NCI-H460 (cell line): Measurements from ENCODE around the gene SNX2. TPM values are rescaled to one million over a fixed set of nuclear protein-coding genes. Genes with fewer than 3 reads are reported as not detected.
"Not testable (repeated sequence)": the region's sequence is repeated elsewhere in the genome, so short reads cannot be mapped to it uniquely, and the experiment has no call there.

Experiments used
- DNase-seq: peaks from one replicate; pipeline ENCODE4 v3.0.0-alpha.2; 2016; ENCODE audit warnings: low read depth; ENCODE audit errors: extremely low read depth
- polyA plus RNA-seq: library from polyadenylated mRNA; depleted of rRNA; stranded (reverse); fragments of >200 nt; gene quantifications from 2 replicates; pipeline ENCODE4 v1.2.3, GENCODE V29; 2014; cell fraction: nucleus; rRNA removed
- total RNA-seq: library from RNA; depleted of rRNA; stranded (reverse); fragments of >200 nt; shearing (Covaris generic); gene quantifications from 2 replicates; pipeline ENCODE4 v1.2.3, GENCODE V29; 2014; rRNA removed

SNX2 gene
- total RNA-seq = 37.6 TPM in 2 replicates
- polyA plus RNA-seq = 17.6 and 37.2 TPM in 2 replicates

- DNase-seq = peak; percentile 80
Observed at GRCh38 chr5:122774861-122775549, at the start of gene SNX2. TSS of gene SNX2 (plus strand) at chr5:122775080. CDS start at chr5:122775104, 24 bp downstream.

- DNase-seq = no peak
Observed at GRCh38 chr5:122727112-122727541, 47.8 kb upstream of the SNX2 start.

DNA sequence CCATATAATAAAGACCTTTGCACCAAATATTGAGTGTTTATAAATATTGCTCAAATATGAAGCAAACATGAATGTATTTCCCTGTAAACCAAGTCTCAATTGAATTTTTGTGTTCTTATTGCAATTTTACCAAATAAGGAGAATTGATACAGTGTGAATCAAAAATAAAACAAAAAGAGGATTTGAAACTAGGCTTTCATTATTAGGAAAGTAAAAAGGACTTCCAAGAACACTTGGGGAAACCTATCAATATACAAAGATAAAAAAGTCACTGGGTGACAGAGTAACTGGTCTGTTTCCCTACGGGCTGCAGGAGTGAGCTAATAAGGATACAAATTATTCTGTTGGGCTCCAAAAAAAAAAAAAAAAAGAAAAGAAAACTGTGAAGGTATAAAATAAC, 44.8 kb upstream of the SNX2 start:
- DNase-seq = no peak

GRCh38 chr5:122730456-122730855, 44.4 kb upstream of the SNX2 start:
- DNase-seq = no peak

DNA sequence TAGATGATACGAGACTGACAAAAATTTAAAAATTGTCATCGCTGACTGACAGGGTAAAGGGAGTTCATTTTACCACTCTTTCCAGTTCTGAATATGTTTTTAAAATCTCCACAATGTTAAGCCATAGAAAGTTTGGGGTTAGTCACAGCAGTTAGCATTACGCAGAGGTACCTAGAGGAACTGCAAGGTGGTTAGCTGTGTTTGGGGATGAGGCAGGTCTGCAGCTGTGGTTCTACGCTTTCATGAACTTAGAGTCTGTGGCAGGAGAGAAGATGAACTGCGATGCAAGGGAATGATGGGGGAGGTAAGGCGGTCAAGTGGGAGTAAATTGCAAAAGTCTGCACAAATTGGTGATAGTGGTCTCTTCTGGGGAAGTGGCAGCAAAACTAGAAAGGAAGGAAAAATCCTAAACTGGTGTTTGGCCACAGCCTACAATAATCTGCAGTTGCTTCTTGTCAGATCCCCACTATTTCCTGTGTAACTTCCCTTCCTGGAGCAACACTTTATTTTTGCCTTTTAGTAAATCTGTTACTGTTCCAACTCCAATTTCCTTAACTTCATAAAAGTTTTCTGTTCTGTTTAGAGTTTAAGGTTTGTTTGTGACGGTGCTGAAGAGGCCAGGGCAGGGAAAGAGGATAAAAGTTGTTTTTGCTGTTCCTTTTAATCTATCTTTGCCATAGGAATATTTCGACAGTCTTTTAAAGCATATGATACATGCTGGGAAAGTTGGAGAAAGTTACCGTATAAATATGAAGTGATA, 38.6 kb upstream of the SNX2 start:
- DNase-seq = no peak

DNA sequence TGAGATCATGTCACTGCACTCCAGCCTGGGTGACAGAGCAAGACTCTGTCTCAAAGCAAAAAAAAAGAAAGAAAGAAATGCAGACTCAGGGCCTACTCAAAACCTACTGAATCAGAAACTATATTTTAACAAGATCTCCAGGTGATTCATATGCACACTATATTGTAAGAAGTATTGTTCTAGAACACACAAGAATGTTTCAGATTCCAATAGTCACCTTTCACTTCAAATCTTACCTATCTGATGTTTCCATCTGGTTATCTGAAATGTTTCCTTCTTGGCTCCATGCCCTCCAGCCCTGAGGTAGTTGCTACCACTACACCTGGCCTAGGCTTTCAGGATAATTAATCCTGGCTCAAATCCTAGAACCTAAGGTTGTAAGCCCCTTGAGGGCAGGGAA, 36.8 kb upstream of the SNX2 start:
- DNase-seq = no peak

DNA sequence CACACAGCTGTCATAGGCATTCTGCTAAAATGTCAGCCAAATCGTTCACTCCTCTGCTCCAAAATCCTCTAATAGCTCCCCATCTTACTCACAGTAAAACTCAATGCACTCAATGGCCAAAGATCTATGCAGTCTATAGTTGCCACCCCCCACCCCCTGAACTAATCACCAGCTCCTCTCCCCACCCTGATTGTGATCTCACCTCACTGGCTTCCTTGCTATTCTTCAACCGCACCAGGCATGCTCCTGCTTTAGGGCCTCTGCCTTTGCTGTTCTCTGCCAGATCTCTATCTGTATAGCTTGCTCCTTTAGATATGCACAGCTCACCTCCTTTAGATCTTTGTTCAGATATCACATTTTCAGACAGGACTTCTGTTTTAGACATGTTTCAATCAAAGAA, 33.2 kb upstream of the SNX2 start:
- no peak for DNase-seq

GRCh38 chr5:122743261-122743660, 31.6 kb upstream of the SNX2 start:
- DNase-seq = no peak

GRCh38 chr5:122745597-122745996, 29.3 kb upstream of the SNX2 start:
- no peak for DNase-seq

GRCh38 chr5:122749886-122750285, 25.0 kb upstream of the SNX2 start:
- DNase-seq = no peak

DNA sequence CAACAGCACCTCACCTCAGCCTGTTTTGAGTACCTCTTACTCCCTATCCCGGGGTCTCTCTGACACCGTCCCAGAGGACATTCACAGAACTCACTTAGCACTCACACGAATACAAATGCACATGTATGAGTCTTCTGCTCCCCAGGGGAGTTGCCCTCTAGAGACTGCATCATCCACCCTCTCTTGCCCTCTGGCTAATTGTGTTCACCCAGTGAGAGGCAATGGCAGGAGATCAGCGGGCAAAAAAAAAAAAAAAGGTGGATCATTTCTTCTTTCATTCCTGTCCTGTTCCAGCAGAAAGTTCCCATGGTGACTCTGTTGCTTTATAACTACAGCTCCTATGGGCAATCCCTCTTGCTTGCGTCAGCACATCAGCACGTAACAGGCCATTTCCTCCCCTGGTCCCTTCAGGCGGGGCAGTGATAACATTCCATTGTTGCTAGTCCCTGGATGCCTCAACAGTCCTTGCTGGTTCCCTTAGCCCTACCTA, 23.5 kb upstream of the SNX2 start:
- no peak for DNase-seq

- DNase-seq = no peak
Observed at GRCh38 chr5:122753500-122753899, 21.4 kb upstream of the SNX2 start.

DNA sequence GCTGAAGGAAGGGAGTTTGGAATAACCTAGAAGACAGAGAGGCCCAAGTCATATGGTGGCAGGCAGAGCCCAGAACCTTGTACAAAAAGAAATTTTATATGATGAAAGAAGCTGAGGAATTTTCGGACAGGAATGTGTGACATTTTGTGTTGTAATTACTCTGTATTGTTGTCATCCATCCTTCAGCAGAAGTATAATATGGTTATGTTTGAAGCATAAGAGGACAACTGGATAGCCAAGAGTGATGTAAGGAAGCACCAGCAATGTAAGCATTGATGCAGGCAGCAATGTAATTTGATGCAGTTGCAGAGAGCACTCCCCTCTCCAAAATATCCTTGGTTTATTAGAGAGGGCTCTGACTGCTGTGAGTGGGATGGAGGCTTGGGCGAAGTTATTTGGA, 19.1 kb upstream of the SNX2 start:
- no peak for DNase-seq

DNA sequence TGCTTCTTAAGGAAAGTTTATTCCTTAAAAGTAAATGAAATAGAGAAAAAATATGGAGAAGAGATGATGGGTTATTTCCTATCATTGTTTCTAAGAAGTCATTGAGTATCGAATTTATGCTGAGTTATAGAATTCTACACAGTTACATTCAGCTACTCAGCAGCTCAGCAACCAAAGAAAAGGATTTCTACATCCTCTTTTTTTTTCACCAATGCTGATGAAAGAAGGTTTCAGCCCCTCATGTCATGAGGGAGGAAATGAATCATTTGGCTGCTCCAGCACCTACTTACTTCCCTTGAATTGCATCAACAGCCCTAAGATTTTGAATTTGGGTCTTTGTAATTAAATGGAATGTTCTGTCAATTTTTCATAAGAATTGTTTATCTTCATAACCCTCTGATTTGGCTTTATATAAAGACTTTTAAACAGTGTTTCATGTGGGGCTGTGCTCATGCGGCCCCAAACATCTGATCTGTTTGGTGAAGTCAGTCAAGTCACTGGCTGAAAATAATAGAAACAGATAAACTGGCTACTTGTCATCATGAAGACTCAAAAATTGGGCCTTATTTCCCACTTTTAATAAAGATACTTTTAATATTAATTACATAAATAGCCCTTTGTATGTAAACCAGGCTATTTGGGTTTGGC, 18.5 kb upstream of the SNX2 start:
- no peak for DNase-seq

DNA sequence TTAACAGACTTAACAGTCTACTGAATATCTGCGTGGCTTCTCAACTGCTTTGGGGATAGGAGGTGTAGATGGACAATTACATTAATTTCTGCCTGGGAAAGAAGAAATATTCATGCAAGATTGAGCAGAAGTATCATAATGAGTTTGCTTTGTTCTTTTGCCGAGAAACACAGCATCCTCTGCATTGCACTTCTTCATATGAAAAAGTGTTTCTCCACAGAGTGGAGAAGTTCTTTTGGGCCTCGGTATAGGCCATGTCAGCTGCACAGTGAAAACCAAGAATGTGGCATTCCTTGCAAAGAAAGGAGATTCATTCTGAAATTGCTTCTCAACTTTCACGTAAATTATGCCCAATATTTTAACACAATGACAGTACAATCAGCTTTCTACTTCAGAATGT, 17.6 kb upstream of the SNX2 start:
- DNase-seq = no peak

DNA sequence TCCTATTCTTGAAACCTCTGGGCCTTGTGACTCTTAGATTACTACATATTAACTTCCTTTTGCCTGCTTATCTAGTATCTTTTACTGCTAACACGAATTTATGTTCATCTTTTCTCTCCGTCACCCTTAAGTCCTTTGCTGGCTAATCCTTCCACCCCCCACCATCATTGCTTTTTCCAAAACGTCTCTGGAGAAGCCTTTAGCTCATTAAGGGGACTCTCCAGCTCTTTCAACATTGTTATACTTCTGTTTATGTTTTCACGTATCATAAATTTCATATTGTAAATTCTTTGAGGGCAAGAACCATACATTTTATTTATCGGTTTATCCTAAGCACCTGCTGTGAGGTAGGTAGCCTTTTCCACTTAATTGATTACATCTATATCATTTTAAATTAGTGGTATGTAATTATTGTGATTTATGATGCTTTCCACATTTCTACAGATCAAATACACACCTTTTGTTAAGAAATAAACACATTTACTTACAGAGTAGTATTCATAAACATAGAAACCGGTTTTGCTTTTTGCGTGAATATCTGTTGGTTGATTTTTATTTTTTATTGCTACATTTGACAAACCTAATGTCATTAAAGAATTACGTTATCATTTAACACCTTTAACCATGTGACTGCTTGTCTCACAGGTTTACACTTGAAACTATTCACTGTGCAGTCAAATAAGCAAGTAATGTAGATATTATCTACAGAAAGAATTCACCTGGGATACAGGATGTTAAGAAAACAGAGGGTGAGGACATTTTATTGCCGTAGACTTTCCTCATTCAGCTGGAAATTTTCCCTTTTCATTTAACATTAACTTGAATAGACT, 15.4 kb upstream of the SNX2 start:
- DNase-seq = no peak

DNA sequence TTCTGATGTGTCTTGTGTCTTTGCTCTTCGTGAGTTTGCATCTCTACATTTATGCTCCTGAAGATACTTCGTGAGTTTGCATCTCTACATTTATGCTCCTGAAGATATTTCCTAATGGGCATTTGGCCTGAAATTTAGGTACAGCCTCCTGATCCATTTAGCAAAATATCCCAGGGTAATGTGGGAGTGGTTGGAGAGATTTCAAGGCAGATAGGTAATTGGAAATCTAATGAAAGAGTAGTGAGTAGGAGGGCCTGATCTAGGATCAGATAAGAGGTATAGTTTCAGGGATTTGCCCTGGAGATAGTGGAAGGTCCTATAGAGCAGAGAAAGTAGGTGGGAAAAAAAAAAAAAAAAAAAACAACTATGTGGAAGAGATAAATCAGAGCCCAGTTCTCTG, 14.6 kb upstream of the SNX2 start:
- DNase-seq = no peak

- DNase-seq = no peak
Observed at GRCh38 chr5:122761115-122761514, 13.8 kb upstream of the SNX2 start.

DNA sequence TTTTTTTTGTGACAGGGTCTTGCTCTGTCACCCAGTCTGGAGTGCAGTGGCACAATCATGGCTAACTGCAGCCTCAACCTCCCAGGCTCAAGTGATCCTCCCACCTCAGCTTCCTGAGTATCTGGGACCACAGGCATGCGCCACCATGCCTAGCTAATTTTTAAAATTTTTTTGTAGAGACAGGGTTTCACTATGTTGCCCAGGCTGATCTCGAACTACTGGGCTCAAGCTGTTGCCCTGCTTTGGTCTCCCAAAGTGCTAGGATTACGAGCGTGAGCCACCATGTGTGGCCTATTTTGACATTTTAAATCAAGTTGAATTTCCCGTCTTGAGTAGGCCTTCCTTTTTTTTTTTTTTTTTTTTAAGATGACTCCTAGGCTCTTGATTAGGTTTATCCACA, 13.0 kb upstream of the SNX2 start:
- DNase-seq = not testable (repeated sequence)

GRCh38 chr5:122766130-122766529, 8.8 kb upstream of the SNX2 start:
- no peak for DNase-seq

- no peak for DNase-seq
Observed at GRCh38 chr5:122770477-122770876, 4.4 kb upstream of the SNX2 start.
